Right cardiac atrium (tissue), 5 donors: ENCODE data around the gene PDIA6. TPM values are rescaled to one million over a fixed set of nuclear protein-coding genes. Genes with fewer than 3 reads are reported as not detected.

Source experiments
- ATAC-seq, 2 donors: fragments of 200-7000 bp; cut with Tn5 transposase; one replicate each; pipeline versions ENCODE4 v1.8.0 to v1.9.1; 2020; ENCODE audit warnings: moderate library complexity in 2 of 2, mild to moderate bottlenecking in 1 of 2
- DNase-seq, 3 donors: peaks; one replicate each; pipeline ENCODE4 v3.0.0-alpha.2; 2020
- H3K27ac ChIP-seq: one replicate; pipeline ENCODE4 v1.5.1; 2013; ENCODE audit warnings: mild to moderate bottlenecking, low read length, control low read depth, moderate library complexity
- H3K27me3 ChIP-seq: one replicate; pipeline ENCODE4 v1.6.1; 2013; ENCODE audit not compliant: control insufficient read depth, insufficient read depth
- H3K4me1 ChIP-seq: one replicate; pipeline ENCODE4 v1.6.1; 2013; ENCODE audit warnings: low read length; ENCODE audit not compliant: control insufficient read depth, insufficient read depth
- H3K4me3 ChIP-seq: one replicate; pipeline ENCODE4 v1.5.1; 2013; ENCODE audit warnings: low read length, control low read depth
- H3K9me3 ChIP-seq: one replicate; pipeline ENCODE4 v1.6.1; 2013; ENCODE audit warnings: low read length; ENCODE audit not compliant: control insufficient read depth
- WGBS: extraction: QIAGEN DNeasy Blood & Tissue Kit; methylation state at CpG from one replicate; pipeline ENCODE4 v1.1.7; 2013; 5-methylcytosine and 5-hydroxymethylcytosine counted together
- intact Hi-C, 4 donors: fragments of 100-400 bp; cut with DNase I; formaldehyde crosslinking; loops; one replicate each; pipeline versions ENCODE4 v1.11.0 to v1.14.0; 2022 to 2023
- long read RNA-seq, 4 donors: library from polyadenylated mRNA; unstranded; transcript quantifications; one replicate each; pipeline ENCODE4 v2.0.0, GENCODE V29; 2020 to 2021
- polyA plus RNA-seq: library from polyadenylated mRNA; stranded (reverse); fragments of 200-250 nt; gene quantifications from one replicate; pipeline ENCODE4 v1.2.3, GENCODE V29; 2013
- total RNA-seq, 4 donors: library from RNA; stranded (reverse); fragmentation: NEBNext Ultra II Directional; extraction: Animal tissue kit (Norgen Biotek cat#: 25700); gene quantifications; one replicate each; pipeline ENCODE4 v1.2.1, GENCODE V29; 2021
- donor health status: healthy with polysubstance abuse.
- donor health status: DM: no; HTN: yes; CAD: no.
- donor health status: DM: no; HTN: no; CAD: no.
- donor health status: DM: no; HTN: yes; CAD: no; lungs with severe emphysema.
- donor health status: DM: yes; HTN: yes; CAD: no.

Gene PDIA6, protein sequence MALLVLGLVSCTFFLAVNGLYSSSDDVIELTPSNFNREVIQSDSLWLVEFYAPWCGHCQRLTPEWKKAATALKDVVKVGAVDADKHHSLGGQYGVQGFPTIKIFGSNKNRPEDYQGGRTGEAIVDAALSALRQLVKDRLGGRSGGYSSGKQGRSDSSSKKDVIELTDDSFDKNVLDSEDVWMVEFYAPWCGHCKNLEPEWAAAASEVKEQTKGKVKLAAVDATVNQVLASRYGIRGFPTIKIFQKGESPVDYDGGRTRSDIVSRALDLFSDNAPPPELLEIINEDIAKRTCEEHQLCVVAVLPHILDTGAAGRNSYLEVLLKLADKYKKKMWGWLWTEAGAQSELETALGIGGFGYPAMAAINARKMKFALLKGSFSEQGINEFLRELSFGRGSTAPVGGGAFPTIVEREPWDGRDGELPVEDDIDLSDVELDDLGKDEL
- 100 to 1,000 TPM in 3 of 4 donors, 10 to 100 TPM in 1; 86.7 to 148 (median 133) TPM for total RNA-seq
- polyA plus RNA-seq, result 75.7 TPM
- long read RNA-seq, donor 1, transcript PDIA6-201 (13 exons, 2,338 nt), result major isoform, 889 of 927 reads
- long read RNA-seq, donor 1, partial matches to known transcripts, result 18 of 927 reads
- long read RNA-seq, donor 1, other reads (novel, unspliced or antisense), result 18 of 927 reads
- long read RNA-seq, donor 2, transcript PDIA6-201 (13 exons, 2,338 nt), result major isoform, 340 of 348 reads
- long read RNA-seq, donor 2, partial matches to known transcripts, result 2 of 348 reads
- long read RNA-seq, donor 2, other reads (novel, unspliced or antisense), result 6 of 348 reads
- long read RNA-seq, donor 3, transcript PDIA6-201 (13 exons, 2,338 nt), result major isoform, 2,222 of 2,402 reads
- long read RNA-seq, donor 3, partial matches to known transcripts, result 79 of 2,402 reads
- long read RNA-seq, donor 3, other reads (novel, unspliced or antisense), result 98 of 2,402 reads
- long read RNA-seq, donor 4, transcript PDIA6-201 (13 exons, 2,338 nt), result major isoform, 266 of 280 reads
- long read RNA-seq, donor 4, partial matches to known transcripts, result 3 of 280 reads
- long read RNA-seq, donor 4, other reads (novel, unspliced or antisense), result 9 of 280 reads

DNA sequence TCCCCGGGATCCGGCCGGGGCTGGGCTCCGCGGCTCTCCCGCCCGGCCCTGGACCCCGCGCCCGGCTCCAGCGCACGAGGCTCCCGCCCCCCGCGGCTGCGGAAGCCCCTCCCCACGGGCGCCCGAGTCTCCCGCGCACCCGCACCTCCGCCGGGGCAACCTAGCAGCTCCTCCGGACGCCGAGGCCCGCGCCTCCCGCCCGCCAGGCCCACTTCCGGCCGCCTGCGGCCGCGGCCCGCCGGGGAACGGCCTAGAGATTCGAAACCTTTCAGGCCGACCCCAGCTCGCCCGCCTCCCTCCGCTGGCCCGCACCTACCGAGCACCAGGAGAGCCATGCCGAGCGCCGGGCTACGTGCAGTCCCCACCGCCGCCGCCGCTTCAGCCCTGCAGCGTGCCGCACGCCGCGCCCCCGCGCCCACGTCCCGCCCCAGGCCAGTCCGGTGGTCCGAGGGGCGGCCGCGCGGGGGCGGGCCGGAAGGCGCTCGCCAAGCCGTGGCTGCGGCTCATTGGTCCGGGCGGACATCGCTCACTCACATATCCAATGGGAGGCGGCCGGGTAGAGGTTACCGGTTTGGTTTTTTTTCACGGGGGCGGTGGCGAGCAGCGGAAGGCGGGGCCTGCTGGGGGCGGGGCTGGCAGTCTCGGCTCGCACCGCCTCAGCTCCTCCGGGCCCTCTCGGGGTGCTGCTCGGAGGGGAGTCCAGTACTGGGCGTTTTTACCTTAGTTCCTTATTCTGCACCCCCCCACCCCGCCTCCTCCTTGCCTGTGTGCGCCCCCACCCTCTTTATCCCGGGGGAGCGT, at the start of gene PDIA6:
Gene PDIA6, minus strand, starts transcription at position 424 of the 801 bp plus-strand sequence. Its CDS starts 89 bp downstream, at position 335.
- peak within 1 kb of the TSS; percentile 50 for H3K27ac ChIP-seq
- under 1% methylated on average over 98 of the region's 98 CpGs for WGBS
- no peaks in the 10 kb centered on the region for H3K9me3 ChIP-seq
- intact Hi-C loops, result no loop called here
- no peaks in the 10 kb centered on the region for H3K27me3 ChIP-seq
- peaks cover 11% of the 10 kb centered on the region for H3K4me1 ChIP-seq
- peak; percentile 97 to 99 (median 99) for DNase-seq
- ATAC-seq, result peak; percentile 99 to 100
- H3K4me3 ChIP-seq, result peak within 1 kb of the TSS; percentile 65

DNA sequence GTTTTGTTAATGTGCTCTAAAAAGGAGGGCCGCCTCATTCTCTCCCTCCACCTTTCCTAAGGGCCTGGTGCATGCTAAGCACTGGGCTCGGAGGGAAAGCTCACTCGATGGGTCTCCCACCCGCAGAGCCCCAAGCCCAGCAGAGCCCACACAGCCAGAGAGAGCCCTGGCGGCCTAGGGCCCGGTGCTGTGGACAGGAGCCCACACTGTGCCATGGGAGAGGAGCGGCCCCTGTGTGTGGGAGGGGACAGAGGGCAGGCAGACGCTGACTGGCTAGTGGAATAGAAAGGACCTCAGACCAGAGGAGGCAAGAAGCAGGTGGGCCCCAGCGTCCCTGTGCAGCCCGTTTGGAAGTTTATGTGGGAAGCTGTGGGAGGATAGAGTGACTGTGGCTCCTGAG, 49.7 kb upstream of the PDIA6 start:
- Histone ChIP-seq H3K4me3 (no peak overlapping the region), H3K4me1 (peaks cover 6% of the 10 kb centered on the region), H3K9me3 (no peaks in the 10 kb centered on the region), H3K27me3 (no peaks in the 10 kb centered on the region), H3K27ac (peak overlapping the region; percentile 42)
- ATAC-seq (peak; percentile 18 to 33), DNase-seq (peak in 1 of 3 donors; percentile 54)
- intact Hi-C loops, result no loop called here
- WGBS, result 69% methylated on average over 10 of the region's 10 CpGs

DNA sequence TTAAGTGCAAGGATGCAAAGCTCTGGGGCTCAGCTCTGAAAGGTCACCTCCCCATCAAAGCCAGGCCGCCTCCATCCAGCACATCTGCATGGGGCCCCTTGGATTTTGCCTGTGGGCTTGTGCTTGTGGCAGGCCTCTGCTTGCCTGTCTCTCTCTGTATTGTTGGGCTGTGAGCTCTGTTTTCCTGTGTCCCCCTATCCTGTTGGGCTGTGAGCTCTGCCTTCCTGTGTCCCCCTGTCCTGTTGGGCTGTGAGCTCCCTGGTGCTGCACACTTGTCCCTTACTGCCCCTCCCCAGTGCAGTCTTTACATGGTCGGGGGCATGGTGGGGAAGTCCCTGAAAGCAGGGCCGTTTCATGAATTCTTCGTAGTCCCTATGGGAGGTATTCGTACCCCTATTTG, 49.2 kb upstream of the PDIA6 start:
- H3K4me1 ChIP-seq, result peaks cover 6% of the 10 kb centered on the region
- intact Hi-C loops, result no loop called here
- no peaks in the 10 kb centered on the region for H3K27me3 ChIP-seq
- no peak overlapping the region for H3K4me3 ChIP-seq
- peak overlapping the region; percentile 37 for H3K27ac ChIP-seq
- 76% methylated on average over 5 of the region's 5 CpGs for WGBS
- no peaks in the 10 kb centered on the region for H3K9me3 ChIP-seq
- DNase-seq (no peak), ATAC-seq (no peak)

DNA sequence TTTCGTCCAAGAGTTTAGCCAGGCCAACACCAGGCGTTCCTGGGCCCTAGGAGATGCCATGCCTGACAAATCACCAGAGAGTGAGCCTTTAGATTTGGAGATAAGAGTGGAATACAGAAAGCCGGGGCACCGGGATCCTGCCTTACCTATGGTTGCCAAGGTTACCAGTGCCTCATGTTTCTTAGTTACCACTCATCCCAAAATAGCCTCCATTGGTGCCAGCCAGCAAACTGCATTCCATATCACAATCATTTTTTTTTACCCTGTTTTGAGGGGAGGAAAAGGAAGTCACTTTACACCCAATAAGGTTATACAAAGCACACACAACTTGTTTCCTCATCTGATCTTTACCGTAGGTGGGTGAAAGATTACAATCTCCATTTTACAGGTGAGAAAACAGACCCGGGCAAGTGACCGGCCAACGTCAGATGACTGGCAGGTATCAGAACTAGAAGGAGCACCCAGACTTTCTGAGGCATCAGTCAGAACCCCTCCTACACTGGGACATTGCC, 48.3 kb upstream of the PDIA6 start:
- intact Hi-C loops, result no loop called here
- Histone ChIP-seq H3K4me1 (peaks cover 6% of the 10 kb centered on the region), H3K27me3 (no peaks in the 10 kb centered on the region), H3K9me3 (no peaks in the 10 kb centered on the region), H3K27ac (peak overlapping the region; percentile 48), H3K4me3 (no peak overlapping the region)
- WGBS, result 63% methylated on average over 8 of the region's 8 CpGs
- no peak for DNase-seq
- ATAC-seq, result no peak

DNA sequence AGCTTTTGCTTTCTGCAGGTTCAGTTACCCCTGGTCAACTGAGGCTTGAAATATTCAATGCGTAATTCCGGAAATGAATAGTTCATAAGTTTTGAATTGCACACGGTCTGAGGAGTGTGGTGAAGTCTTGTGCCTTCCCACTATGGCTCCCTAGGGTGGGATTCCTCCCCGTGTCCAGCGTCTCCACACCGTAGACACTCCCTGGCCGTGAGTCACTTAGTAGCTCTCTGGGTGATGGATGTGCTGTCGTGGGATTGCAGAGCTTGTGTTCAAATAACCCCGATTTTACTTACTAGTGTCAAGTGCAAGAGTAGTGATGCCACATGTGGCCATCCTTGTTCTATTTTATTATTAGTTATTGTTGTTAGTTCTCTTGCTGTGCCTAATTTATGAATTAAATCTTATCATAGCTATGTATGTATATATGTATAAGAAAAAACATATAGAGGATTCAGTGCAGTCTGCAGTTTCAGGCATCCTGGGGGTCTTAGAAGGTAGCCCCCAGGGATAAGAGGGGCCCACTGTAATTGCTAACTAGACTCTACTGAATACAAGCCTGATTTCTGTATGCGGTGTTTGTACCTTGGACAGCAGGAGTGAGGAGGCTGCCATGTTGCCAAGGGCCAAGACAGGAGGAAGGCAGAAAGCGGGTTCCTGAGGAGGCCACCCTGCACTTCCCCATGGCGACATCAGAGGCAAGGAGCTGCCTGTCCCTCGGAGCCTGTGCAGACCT, 47.7 kb upstream of the PDIA6 start:
- Histone ChIP-seq H3K9me3 (no peaks in the 10 kb centered on the region), H3K4me1 (peaks cover 6% of the 10 kb centered on the region), H3K27me3 (no peaks in the 10 kb centered on the region), H3K27ac (peak overlapping the region; percentile 48), H3K4me3 (no peak overlapping the region)
- intact Hi-C loops, result no loop called here
- WGBS, result 66% methylated on average over 13 of the region's 13 CpGs
- ATAC-seq (no peak), DNase-seq (no peak)

DNA sequence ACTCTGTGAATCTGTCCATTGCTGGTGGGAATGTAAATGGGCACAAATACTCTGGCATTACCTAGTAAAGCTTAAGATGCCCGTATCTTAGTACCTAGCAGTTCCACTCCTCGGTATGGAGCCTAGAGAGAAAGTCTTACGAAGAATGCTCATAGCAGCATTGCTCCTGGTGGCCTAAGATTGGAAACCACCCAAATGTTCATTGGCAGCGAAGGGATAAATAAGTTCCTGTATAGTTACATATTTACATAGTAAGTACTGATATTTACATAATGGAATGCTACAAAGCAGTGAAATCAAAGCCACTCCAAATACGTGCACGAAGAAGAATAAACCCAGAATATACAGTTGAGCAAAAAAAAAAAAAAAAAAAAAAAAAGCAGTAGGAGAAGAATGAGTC, 46.7 kb upstream of the PDIA6 start:
- Histone ChIP-seq H3K4me1 (peaks cover 6% of the 10 kb centered on the region), H3K9me3 (no peaks in the 10 kb centered on the region), H3K27ac (no peak overlapping the region), H3K27me3 (no peaks in the 10 kb centered on the region), H3K4me3 (no peak overlapping the region)
- intact Hi-C loops, result no loop called here
- DNase-seq, result no peak
- 70% methylated on average over 6 of the region's 6 CpGs for WGBS
- ATAC-seq, result no peak

DNA sequence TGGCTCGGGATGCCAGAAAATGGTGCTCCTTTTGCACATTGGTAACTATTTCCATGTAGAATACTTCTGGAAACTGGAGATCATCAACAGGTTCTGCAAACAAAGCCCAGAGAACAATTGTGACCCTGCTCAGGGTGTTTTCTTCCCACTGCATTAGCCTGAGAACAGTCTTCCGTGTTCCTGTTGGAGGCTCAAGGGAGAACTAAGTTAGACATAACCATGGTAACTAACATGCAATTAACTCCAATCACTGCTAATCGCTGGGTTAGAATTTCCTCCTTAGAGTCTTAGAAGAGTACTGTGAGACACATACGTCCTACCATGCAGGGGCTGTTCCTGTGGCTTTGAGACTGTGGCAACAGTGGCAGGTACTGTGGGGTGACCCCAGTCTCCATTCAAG, 36.0 kb upstream of the PDIA6 start:
- Histone ChIP-seq H3K4me3 (no peak overlapping the region), H3K4me1 (no peaks in the 10 kb centered on the region), H3K27ac (no peak overlapping the region), H3K27me3 (no peaks in the 10 kb centered on the region), H3K9me3 (no peaks in the 10 kb centered on the region)
- 73% methylated on average over 4 of the region's 4 CpGs for WGBS
- DNase-seq (no peak), ATAC-seq (no peak)
- intact Hi-C loops, result no loop called here

DNA sequence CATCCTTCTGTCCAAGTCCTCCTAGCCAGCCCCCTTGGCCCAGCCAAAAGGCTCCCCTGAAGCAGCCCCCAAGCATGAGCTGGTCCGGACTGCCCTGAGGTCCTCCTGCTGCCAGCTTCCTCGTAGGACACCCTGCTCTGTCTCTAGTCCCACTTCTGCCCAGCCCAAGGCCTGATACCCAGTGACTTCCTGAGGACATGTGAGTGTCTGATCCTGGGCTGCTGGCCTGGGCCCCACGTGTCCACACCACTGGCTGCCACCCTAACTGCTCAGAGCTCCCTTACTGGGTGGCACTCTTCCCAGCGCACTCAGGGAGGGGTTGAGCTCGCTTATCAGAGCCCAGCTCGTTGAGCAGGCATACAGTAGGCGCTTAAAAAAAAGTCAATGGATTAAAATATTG, 34.4 kb upstream of the PDIA6 start:
- 60% methylated on average over 7 of the region's 7 CpGs for WGBS
- DNase-seq (peak; percentile 72 to 88 (median 88)), ATAC-seq (peak; percentile 80 to 82)
- no peaks in the 10 kb centered on the region for H3K9me3 ChIP-seq
- intact Hi-C loops, result no loop called here
- H3K27ac ChIP-seq, result peak overlapping the region; percentile 95
- no peaks in the 10 kb centered on the region for H3K4me1 ChIP-seq
- H3K4me3 ChIP-seq, result peak overlapping the region; percentile 18
- H3K27me3 ChIP-seq, result no peaks in the 10 kb centered on the region

DNA sequence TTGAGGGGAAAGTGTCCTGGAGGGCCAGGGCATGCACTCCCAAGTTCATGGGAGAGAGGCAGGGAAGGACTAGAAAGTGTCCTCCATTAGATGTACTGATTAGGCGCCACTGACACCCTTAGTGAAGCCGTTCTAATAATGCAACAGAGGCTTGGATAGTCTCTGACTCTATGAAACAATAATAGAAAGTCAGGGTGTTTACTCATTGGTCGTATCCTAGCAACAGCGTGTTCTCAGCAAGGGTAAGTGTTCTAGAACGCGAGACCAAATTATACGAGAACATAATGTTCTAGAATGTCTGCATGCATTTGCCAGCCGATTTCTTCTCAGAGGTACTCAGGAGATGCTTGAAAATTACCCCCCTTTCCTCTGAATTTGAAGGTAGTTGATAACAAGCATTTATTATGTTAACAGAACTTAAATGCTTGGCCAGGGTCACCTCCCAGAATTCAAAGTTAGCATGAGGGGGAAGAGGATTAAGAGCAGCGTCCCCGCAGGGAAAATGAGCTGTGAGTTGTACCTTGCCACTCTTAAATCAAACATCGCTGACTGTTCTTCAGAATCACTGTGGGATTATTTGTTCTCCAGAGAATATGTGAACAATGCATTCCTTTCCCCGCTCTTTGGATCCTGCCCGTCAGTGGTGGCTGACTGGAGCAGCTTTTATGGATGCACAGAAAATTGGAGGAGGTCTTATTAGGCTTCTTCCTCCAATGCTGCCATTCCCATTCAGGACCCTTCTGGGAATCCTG, 33.7 kb upstream of the PDIA6 start:
- Histone ChIP-seq H3K9me3 (peaks cover 4% of the 10 kb centered on the region), H3K27ac (peak overlapping the region; percentile 96), H3K27me3 (no peaks in the 10 kb centered on the region), H3K4me1 (no peaks in the 10 kb centered on the region), H3K4me3 (peak overlapping the region; percentile 69)
- intact Hi-C loops, result no loop called here
- ATAC-seq, result peak; percentile 52 to 70
- DNase-seq, result no peak
- 59% methylated on average over 13 of the region's 13 CpGs for WGBS
